HL-60/S4 (cell line): Measurements from ENCODE around the gene ZBTB24.

Experiments
- in situ Hi-C: fragments of 300-500 bp; cut with MboI; formaldehyde crosslinking; loops from 2 replicates; pipeline ENCODE4 v1.14.3; 2022; ENCODE audit warnings: low sequenced_read_pairs

Gene ZBTB24

DNA sequence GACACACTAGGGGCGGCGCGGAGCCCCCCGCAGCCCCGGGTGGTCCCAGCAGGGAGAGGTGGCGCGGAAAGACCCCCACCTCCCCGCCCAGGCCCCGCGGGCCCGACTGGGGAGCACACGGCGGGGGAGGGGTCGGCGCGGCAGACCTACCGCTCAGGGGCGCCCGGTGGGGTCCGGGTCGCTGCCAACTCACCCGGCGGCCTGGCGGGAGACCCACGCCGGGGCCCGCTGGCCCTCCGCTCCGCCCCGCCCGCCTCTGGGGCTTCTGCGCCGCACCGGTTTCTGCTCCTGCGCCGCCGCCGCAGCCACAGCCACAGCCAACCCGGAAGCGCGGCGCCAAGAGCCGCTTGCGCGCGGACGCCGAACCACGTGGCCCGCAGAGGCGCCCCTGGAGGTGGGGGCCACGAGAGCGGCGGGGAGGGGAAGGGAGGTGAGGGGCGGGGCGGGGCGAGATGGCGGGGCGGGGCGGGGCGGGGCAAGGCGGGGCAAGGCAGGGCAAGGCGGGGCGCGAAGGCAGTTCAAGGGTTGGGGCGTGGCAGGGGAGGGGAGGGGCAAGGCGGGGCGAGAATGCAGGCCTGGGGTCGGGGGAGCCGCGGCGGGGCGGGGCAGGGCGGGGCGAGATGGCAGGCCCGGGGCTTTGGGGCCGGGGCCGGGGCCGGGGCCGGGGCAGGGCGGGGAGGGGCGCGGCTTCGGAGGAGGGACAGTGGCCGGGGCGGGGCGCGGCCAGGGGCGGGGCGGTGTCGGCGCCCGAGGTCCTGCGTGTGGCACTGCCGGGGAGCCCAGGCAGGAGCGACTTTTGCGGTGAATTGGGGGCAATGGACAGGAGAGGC is at the start of gene ZBTB24:
ZBTB24 (minus strand) TSS at position 315 of the 830 bp plus-strand sequence. CDS start 1,193 bp downstream, outside the sequence.
- in situ Hi-C loops: no loop called here

DNA sequence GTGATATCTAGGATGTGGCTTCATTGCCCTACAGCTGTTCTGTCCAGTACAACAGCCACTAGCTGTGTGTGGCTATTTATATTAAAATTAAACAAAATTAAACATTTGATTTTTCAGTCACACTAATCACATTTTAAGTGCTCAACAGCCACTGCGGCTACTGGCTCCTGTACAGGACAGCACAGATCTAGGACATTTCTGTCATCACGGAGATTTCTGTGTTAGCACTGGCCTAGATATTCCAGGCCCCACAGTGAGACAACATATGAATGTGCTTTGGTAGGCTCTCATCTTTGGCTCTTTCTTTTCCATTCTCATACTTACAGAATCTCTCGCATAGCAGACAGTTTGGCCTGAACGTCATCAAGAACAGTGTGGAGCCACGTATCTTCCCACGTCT is 48.4 kb upstream of the ZBTB24 start:
- in situ Hi-C loops: loop anchor here (25.0 kb wide), 1 partner anchor 856 kb away; no protein-coding TSS in a partner anchor

DNA sequence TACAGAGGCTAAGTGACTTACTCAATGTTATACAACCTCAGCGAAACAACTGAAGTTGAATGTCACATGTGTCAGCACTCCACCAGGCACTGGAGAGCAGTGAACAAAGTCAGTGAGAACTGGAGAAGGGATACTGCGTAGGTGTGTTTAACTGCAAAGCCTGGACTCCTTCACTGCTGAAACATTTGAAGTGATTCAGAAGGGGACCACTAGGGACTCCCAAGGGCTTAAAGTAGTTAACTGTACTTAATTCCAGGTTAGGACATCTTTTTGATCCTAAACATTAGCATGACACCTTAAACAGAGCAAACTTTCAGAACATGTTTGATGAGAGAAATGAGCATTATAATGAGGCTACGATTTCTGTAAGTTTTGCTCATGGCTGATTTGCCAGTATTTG is 45.0 kb upstream of the ZBTB24 start:
- in situ Hi-C loops: loop anchor here (10.0 to 25.0 kb wide), 2 partner anchors 507 to 859 kb away; no protein-coding TSS in a partner anchor

DNA sequence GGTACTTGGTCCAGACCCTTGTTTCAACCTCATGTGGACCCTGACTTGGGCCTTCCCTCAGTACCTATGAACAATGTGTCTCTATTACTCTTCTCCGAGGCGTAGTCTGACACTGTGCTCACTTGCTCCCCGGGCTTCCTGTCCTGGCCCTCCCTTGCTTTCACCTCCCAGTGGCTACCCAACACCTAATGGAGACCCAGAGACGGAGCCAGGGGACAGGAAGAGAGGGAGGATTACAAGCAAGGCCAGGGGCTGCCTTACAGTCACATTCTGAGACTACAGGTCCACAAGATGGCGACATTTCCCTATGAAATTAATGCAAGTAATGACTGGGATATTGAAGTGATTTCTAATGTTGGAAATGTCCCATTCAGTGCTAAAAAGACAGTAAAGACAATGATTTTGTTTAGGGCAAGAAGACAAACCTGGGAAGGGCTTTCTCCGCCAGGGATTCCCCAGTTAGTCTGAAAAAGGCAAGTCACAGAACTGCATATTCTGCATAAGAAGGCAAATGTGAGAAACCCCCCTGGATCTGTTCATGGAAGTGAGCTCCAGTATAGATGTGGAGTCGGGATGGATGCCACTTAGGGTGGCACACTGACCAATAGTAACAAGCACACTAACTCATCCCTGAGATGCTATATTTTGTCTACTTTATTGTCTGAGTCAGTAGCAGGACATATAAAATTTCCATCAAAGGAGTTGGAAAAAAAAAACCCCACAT is 44.0 kb upstream of the ZBTB24 start:
- in situ Hi-C loops: loop anchor here (10.0 to 25.0 kb wide), 2 partner anchors 508 to 860 kb away; no protein-coding TSS in a partner anchor

DNA sequence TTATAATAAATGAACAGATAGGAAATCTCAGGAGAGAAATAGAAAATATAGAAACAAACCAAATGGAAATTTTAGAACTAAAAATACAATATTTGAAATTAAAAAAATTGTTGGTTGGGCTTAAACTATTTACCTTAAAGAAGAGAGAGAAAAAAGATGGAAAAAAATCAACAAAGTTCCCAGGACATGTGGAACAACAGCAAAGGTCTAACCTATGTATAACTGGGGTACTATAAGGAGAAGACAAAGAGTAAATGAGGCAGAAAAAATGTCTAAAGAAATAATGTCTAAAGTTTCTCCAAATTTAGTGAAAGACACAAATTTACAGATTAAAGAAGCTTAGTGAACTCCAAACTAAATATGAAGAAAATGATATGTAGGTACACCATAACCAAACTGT is 41.1 kb upstream of the ZBTB24 start:
- in situ Hi-C loops: loop anchor here (10.0 kb wide), 1 partner anchor 511 kb away; no protein-coding TSS in a partner anchor

DNA sequence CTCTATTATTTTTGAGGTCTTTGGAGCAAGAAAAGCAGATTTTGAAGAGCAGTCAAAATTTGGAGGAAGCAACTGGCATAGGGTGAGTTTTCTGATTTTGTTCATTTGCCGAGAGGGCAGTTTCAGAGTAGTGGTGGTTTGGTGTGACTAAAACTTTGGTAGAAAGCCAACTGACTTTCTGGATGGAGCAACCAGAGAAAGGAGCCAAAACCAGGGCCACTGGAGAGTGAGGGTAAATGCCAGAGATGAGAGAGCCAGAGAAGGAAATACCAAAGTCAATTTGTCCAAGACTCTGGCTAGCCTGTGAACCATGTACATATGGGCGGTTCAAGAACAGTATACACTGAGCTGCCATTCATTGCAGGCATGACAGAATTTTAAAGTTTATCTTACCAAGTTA is 40.5 kb upstream of the ZBTB24 start:
- in situ Hi-C loops: loop anchor here (10.0 kb wide), 1 partner anchor 511 kb away; no protein-coding TSS in a partner anchor

DNA sequence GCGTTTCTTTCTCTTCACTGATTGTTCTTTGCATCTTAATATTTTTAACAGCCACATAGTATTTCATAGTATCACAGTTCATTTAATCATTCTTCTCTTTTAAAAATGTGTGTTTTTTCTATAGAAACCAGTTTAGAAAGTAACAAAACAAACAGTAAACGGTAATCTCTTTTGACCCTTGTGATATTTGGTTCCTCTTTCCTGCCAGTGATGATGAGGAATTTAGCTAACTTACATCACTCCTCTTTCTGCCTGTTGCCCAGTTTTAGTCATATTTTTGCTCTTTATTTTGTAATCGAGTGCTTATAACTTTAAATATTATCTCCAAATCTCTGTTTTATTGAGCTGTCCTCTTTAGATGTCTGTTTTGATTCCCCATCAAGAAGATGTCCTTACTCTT is 38.1 kb upstream of the ZBTB24 start:
- in situ Hi-C loops: loop anchor here (10.0 kb wide), 1 partner anchor 514 kb away; no protein-coding TSS in a partner anchor

DNA sequence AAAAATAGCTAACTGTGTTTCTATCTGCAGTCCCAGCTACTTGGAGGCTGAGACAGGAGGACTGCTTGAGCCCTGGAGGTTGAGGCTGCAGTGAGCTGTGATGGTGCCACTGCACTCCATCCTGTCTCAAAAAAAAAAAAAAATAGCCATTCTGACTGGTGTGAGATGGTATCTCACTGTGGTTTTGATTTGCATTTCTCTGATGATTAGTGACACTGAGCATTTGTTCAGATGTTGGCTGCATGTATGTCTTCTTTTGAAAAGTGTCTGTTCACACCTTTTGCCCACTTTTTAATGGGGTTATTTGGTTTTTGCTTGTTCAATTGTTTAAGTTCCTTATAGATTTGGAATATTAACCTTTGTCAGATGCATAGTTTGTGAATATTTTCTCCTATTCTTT is 36.6 kb upstream of the ZBTB24 start:
- in situ Hi-C loops: loop anchor here (10.0 kb wide), 1 partner anchor 515 kb away; no protein-coding TSS in a partner anchor

DNA sequence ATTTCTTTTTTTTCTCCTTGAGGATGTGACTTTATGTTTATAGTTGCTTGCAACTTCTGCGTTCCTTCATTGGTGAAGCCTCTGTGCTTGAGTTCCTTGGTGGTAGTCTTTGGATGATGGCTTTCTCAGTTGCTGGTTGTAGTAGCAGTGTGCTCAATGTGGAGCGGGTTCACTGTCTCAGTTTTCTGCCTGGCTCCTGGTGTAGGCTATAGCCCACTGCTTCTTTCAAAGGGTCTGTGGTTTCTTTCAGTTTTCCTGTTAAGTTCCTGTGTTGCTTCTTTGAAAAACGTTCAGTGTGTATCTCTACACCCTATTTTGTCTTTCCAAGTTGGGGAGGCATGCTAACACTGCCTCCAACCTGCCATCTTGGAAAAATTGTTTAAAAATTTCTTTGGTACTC is 33.9 kb upstream of the ZBTB24 start:
- in situ Hi-C loops: no loop called here

DNA sequence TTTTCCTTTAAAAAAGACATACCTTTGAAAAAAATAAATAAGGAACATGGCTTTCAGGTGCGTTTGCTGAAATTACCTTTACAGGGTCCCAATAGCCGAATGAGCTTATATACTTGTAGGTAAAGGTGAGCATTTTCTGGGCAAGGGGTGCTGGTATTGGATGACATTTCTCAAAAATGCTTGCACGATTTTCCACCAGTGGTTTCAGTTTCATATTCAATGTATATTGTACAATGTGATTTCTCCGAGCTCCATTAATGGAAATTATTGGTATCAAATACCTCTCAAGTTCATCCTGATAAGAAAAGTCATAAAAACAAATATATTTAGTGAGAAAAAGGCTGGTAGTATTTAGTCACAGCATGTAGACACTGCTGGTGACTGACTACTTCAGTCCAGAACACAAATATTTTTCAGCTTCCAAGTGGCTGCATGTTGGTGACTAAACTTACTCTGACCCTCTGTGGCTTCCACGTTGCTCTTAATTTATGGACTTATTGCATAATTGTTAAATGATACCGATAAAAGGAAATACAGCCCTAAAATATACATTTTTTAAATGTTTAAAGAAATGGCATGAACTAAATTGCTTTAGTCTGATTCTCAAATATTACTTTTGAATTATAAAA is 32.9 kb upstream of the ZBTB24 start:
- in situ Hi-C loops: no loop called here

DNA sequence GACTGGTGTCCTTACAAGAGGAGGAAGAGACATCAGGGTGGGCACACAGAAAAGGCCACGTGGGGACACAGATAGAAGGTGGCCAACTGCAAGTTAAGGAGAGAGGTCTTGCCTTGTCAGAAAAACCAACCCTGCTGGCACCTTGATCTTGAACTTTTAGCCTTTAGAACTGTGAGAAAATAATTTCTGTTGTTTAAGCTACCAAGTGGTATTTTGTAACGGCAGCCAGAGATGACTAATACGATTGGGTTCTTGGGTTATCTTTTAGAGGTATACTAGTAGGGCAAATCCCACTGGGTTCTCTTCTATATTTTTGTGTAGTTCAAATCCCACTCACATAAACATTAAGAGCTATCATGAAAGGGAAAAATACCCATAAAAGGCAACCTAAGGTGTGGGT is 31.9 kb upstream of the ZBTB24 start:
- in situ Hi-C loops: no loop called here

DNA sequence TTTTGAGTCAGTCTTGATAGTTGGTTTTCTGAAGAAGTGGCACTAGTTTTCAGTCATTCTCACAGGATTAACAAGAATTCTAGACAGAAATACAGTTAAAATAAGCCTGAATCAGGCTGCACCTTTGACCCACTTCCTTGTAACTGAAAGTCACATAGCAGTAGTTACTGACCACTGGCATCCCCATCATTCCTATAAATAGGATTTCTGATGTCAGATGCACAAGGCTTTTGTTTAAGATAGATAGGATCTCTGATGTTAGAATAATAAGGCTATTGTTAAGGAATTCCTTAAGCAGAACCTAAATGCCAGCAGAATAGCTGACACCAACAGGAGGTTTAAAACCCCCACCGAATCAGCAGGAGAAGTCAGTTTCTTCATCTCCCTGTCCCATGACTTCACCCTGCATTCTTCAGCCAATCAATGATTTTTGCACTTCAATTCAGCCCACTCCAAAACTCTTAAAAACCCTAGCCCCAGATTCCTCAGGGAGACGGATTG is 30.6 kb upstream of the ZBTB24 start:
- in situ Hi-C loops: no loop called here

DNA sequence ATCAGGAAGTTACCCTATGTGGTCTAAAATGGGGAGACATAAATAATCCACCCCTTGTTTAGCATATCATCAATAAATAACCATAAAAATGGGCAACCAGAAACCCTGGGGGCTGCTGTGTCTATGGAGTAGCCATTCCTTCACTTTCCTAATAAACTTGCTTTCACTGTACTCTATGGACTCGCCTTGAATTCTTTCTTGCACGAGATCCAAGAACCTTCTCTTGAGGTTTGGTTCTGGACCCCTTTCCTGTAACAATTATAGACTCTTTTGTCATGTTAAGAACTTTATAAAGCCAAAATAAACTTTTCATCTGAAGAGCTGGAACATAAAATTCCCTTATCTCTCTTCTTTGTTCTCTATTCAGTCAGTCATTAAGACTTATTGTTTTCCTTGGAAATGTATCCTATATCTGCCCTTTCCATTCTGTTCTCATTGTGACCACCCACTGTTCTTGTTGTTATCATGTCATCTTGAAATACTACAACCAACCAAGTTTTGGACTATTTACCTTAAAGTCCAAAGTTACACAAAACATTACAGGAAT is 29.3 kb upstream of the ZBTB24 start:
- in situ Hi-C loops: no loop called here

DNA sequence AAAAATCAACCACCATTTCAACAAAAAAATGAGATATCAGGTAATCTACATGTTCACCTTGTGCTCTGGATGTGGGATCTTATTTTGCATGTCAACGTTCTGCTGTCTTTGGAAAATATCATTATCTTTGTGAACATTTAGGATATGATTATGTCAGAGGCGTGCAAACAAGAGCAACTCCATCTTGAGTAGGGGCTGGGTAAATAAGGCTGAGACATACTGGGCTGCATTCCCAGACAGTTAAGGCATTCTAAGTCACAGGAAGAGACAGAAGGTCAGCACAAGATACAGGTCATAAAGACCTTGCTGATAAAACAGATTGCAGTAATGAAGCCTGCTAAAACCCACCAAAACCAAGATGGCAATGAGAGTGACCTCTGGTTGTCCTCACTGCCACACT is 28.8 kb upstream of the ZBTB24 start:
- in situ Hi-C loops: no loop called here

DNA sequence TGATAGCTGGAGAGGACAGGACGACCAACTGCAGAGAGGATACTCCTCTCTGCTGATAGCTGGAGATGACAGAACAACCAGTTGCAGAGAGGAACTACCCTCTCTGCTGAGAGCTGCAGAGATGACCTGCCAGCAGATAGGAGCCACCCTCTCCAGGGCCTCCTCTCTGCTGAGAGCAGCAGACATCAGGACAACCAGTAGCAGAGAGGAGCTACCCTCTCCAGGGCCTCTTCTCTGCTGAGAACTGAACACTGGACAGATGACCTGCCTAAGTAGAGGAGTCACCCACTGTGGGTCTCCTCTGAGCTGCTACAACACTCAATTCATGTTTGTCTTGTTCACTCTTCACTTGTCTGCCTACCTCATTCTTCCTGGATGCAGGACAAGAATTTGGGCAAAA is 27.3 kb upstream of the ZBTB24 start:
- in situ Hi-C loops: no loop called here

DNA sequence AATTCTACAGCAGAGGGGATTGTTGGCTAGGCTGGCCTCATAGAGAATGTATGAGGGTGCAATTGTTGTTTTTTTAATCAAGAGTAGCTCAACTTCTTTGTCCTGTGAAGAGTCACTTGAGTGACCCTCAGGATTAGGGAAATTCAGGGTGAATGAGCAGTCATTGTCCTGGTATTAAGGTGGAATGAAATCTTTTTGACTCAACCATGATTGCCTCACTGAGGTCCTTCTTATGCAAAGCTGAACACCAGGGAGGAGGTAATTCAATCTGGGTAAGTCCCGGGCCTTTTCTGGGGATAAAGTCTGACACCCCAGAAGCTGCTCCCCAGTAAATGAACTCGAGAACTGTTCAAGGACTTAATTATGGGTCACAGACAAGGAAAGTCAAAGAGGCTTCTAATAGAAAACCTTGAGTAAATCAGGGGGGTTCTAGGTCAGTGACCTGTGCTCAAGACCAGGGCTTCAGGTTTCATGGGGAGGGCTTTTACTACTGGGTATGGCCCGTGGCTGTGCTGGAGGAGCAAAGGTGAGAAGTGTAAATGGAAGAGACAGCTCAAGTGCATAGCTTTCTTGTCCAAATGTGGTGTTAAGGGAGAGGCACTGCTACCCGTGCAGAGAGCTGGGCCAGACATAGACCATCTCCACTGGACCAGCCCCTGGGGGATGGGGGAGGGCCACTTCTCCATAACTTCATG is 25.3 kb upstream of the ZBTB24 start:
- in situ Hi-C loops: no loop called here

DNA sequence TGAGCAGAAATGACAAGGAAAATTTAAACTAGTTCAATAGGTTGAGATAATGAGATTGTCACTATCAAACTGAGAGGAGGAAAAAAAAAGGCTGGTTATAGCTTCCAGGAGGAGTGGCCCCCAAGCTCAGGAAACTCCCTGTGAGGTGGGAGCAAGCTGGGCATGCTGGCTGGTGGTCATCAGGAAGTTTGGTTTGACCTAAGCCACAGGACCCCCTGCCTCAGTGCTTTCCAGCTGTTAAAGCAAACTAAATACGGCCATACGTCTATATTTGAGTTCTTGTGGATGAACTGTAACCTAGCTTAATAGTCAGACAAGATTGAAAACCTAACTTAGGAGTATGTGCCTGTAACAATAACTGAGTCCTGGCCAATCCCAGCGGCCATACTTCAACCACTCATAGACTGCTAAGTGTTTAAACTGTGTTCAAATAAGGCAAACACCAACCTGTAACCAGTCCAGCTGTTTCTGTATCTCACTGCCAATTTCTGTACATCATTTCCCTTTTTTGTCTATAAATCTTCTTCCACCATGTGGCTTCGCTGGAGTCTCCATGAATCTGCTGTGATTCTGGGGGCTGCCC is 24.6 kb upstream of the ZBTB24 start:
- in situ Hi-C loops: no loop called here

DNA sequence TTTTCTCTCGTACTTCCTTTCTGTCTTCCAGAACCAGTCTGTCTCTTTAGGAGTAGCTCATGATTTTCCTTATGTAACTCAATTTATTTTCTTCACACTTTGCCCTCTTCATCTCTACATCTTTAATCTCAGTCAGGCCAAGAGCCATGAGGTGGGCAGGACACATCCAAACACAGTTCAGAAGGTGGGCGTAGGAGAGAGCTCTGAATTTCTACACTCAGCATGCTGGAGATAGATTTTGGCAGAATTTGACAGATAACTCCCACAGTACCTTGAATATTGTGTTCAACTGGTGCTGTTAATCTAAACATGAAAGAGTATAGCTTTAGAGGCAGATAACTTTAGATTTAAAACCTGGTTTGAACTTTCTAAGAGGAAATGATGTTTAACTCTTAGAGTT is 23.8 kb upstream of the ZBTB24 start:
- in situ Hi-C loops: no loop called here

DNA sequence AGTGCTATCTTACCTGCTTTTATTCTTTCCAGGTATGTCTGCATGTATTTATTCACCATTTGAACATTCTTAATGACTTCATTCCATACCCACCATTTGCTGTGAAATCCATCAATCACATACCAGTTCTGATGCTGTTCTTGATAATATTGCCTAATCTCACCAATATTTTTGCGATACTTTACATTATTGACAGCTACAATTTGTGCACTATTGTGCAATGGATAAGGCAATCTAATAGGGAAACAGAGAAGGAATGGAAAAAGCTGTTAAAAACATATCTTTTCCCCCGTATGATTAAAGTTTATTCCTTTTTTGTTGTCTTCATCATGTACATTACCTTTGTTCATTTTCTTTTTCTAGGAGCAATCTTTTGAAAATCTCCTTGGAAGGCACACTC is 23.3 kb upstream of the ZBTB24 start:
- in situ Hi-C loops: no loop called here
